SK-N-SH (cell line): Measurements from ENCODE around the gene ZMYM3. TPM values are rescaled to one million over a fixed set of nuclear protein-coding genes. Genes with fewer than 3 reads are reported as not detected.

Source experiments
- EZH2phosphoT487 ChIP-seq: fragments of 200-600 bp; sonication (generic); IDR thresholded peaks from 2 replicates; pipeline ENCODE4 v1.6.1; 2017; ENCODE audit warnings: low read depth, mixed run types, mild to moderate bottlenecking, antibody characterized with exemption, moderate library complexity, borderline replicate concordance
- FOSL2 ChIP-seq: IDR thresholded peaks from 2 replicates; pipeline ENCODE4 v1.4.0; 2012; ENCODE audit warnings: low read depth, mild to moderate bottlenecking, moderate library complexity, borderline replicate concordance
- FOXJ3 ChIP-seq: sonication (generic); formaldehyde crosslinking; IDR thresholded peaks from 2 replicates; pipeline ENCODE4 v1.5.1; 2020; ENCODE audit warnings: mild to moderate bottlenecking, missing genetic modification reagents
- FOXM1 ChIP-seq: IDR thresholded peaks from 2 replicates; pipeline ENCODE4 v1.4.0; 2012; ENCODE audit warnings: low read depth, mild to moderate bottlenecking
- GABPA ChIP-seq: IDR thresholded peaks from 2 replicates; pipeline ENCODE4 v1.4.0; 2012; ENCODE audit warnings: low read depth, mild to moderate bottlenecking
- IRF3 ChIP-seq: fragments of 150-350 bp; IDR thresholded peaks from 2 replicates; pipeline ENCODE4 v1.6.1; 2016; ENCODE audit warnings: mild to moderate bottlenecking, low read depth, low read length
- JUND ChIP-seq: IDR thresholded peaks from 2 replicates; pipeline ENCODE4 v1.4.0; 2012
- MXI1 ChIP-seq: IDR thresholded peaks from 2 replicates; pipeline ENCODE4 v1.6.1; 2012; ENCODE audit warnings: mild to moderate bottlenecking, low read depth, low read length, improper control_type of control experiment
- NRF1 ChIP-seq: IDR thresholded peaks from 2 replicates; pipeline ENCODE4 v1.6.1; 2012; ENCODE audit warnings: low read depth, mild to moderate bottlenecking, low read length
- PBX3 ChIP-seq: IDR thresholded peaks from 2 replicates; pipeline ENCODE4; 2012
- POLR2AphosphoS5 ChIP-seq: IDR thresholded peaks from 2 replicates; pipeline ENCODE4 v1.6.1; 2012; ENCODE audit warnings: low read depth, low read length
- RCOR1 ChIP-seq: fragments of 150-350 bp; IDR thresholded peaks from 2 replicates; pipeline ENCODE4 v1.6.1; 2017; ENCODE audit warnings: antibody characterized with exemption, low read length
- REST ChIP-seq: IDR thresholded peaks from 2 replicates; pipeline ENCODE4 v1.6.1; 2012; ENCODE audit warnings: mild to moderate bottlenecking, low read depth, low read length, moderate library complexity
- RFX5 ChIP-seq: IDR thresholded peaks from 2 replicates; pipeline ENCODE4 v1.6.1; 2012; ENCODE audit warnings: mild to moderate bottlenecking, improper control_type of control experiment, low read length
- RXRA ChIP-seq: IDR thresholded peaks from 2 replicates; pipeline ENCODE4 v1.4.0; 2012; ENCODE audit warnings: low read depth, mild to moderate bottlenecking, borderline replicate concordance
- SMC3 ChIP-seq: IDR thresholded peaks from 2 replicates; pipeline ENCODE4 v1.6.1; 2012; ENCODE audit warnings: low read depth, low read length, improper control_type of control experiment
- TAF1 ChIP-seq: IDR thresholded peaks from 2 replicates; pipeline ENCODE4 v1.6.1; 2012; ENCODE audit warnings: low read depth, mild to moderate bottlenecking, low read length, moderate library complexity, borderline replicate concordance
- TCF12 ChIP-seq: IDR thresholded peaks from 2 replicates; pipeline ENCODE4 v1.4.0; 2012
- TEAD4 ChIP-seq: IDR thresholded peaks from 2 replicates; pipeline ENCODE4 v1.4.0; 2012; ENCODE audit warnings: mild to moderate bottlenecking, borderline replicate concordance; ENCODE audit not compliant: insufficient read depth
- USF1 ChIP-seq: IDR thresholded peaks from 2 replicates; pipeline ENCODE4 v1.4.0; 2012; ENCODE audit warnings: low read depth, borderline replicate concordance
- USF2 ChIP-seq: fragments of 150-350 bp; IDR thresholded peaks from 2 replicates; pipeline ENCODE4 v1.6.1; 2017; ENCODE audit warnings: antibody characterized with exemption, low read length, low read depth, borderline replicate concordance
- YY1 ChIP-seq: IDR thresholded peaks from 2 replicates; pipeline ENCODE4 v1.4.0; 2012; ENCODE audit warnings: low read depth, mild to moderate bottlenecking
- polyA plus RNA-seq, 3 experiments: library from polyadenylated mRNA; depleted of rRNA; stranded (reverse); fragments of >200 nt; gene quantifications; 2 replicates each; pipeline ENCODE4 v1.2.3, GENCODE V29; 2012

ZMYM3 gene
- polyA plus RNA-seq, 1 of the 3 experiments (the other 2 are of a cell fraction) = 30.4 TPM

GRCh38 chrX:71283403-71284143 is 29.6 kb upstream of the ZMYM3 start, which contains the start of gene NONO (continued):
- no peak for TF ChIP-seq REST
- TF ChIP-seq USF1 = no peak
- TF ChIP-seq PBX3 = peak; percentile 98
- no peak for TF ChIP-seq TEAD4
- no peak for TF ChIP-seq IRF3
- peak; percentile 74; the same call in 1 of the 2 replicates for TF ChIP-seq YY1
- peak; percentile 93 for TF ChIP-seq POLR2AphosphoS5
- no peak for TF ChIP-seq RXRA
- no peak for TF ChIP-seq FOSL2
- TF ChIP-seq TAF1 = peak; percentile 68
- TF ChIP-seq JUND = no peak
- peak; percentile 10; the same call in 1 of the 2 replicates for TF ChIP-seq MXI1
- TF ChIP-seq FOXJ3 (CRISPR knock-in tag) = no peak
- peak; percentile 60; the same call in 1 of the 2 replicates for TF ChIP-seq RFX5
- no peak for TF ChIP-seq RCOR1
- TF ChIP-seq GABPA = peak; percentile 74
- no peak for TF ChIP-seq FOXM1
- no peak for TF ChIP-seq EZH2phosphoT487
- TF ChIP-seq TCF12 = no peak; the same call in 1 of the 2 replicates
- no peak for TF ChIP-seq USF2
- TF ChIP-seq NRF1 = peak; percentile 71
- TF ChIP-seq SMC3 = no peak
